HG03280 (cell line): Measurements from ENCODE around the gene DAP3.
"Not testable (repeated sequence)": the region's sequence is repeated elsewhere in the genome, so short reads cannot be mapped to it uniquely, and the experiment has no call there.

Experiments used
- ATAC-seq: cut with Tn5 transposase; IDR thresholded peaks from one replicate; pipeline ENCODE4 v1.9.1; 2021; ENCODE audit warnings: mild to moderate bottlenecking, moderate library complexity; ENCODE audit not compliant: unreplicated experiment

Gene DAP3

DNA sequence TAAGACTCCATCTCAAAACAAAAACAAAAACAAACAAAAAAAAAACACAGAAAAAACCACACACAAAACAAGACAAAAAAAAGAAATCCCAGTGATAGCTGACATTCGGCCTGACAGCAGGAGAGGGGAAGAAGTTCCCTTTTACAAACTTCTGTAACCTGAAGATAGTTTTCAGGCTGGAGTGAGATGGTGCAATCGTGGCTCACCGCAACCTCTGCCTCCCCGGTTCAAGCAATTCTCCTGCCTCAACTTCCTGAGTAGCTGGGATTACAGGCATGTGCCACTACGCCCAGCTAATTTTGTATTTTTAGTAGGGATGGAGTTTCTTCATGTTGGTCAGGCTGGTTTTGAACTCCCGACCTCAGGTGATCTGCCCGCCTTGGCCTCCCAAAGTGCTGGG is 75.1 kb downstream of the DAP3 start:
- ATAC-seq, result not testable (repeated sequence)

- ATAC-seq, result not testable (repeated sequence)
Observed at GRCh38 chr1:155767399-155767989, 78.6 kb downstream of the DAP3 start.

GRCh38 chr1:155769257-155769656 is 80.4 kb downstream of the DAP3 start:
- ATAC-seq, result no peak

GRCh38 chr1:155773221-155773620 is 84.3 kb downstream of the DAP3 start:
- no peak for ATAC-seq

DNA sequence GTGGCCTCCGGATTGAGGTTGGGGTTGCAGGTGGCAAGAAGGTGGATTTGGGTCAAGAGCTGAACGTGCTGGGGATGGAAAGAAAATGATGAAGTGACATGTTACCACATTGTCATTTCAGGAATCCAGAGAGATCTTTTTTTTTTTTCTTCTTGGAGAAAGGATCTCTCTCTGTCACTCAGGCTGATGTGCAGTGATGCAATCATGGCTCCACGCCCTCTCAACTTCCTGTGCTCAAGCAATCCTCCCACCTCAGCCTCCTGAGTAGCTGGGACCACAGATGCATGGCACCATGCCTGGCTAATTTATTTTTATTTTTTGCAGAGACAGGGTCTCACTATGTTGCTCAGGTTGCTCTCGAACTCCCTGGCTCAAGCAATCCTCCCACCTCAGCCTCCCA is 87.5 kb downstream of the DAP3 start:
- no peak for ATAC-seq

GRCh38 chr1:155777582-155777981 is 88.7 kb downstream of the DAP3 start:
- ATAC-seq, result no peak
